ENCODE measurements around the gene PACSIN2.
"Not testable (repeated sequence)": the region's sequence is repeated elsewhere in the genome, so short reads cannot be mapped to it uniquely, and the experiment has no call there.

PACSIN2 gene

GRCh38 chr22:42927966-42928365 lies 87.0 kb downstream of the PACSIN2 start:
- DNase-seq (ENCODE audit: low read depth in 2 of 2), result no peak

DNA sequence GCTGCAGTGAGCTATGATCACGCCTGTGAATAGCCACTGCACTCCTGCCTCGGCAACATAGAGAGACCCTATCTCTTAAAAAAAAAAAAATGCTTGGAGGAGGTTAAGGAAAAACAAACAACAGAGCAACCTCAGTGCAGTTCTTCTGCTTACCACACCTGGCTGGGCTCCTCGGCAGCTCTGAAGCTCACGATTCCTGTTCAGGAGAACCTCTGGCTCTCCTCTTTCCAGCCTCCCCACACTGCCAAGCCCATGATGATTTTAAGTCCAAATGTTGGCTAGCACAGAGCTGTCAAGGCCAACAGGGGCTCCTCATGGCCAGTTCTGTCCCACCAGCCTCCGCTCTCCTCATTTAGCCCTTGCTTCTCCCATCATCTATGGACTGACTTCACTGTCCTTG lies 88.2 kb downstream of the PACSIN2 start:
- no peak for DNase-seq (ENCODE audit: low read depth in 2 of 2)

- DNase-seq (ENCODE audit: low read depth in 2 of 2), result no peak
Measured at GRCh38 chr22:42926104-42926503, 88.8 kb downstream of the PACSIN2 start.

GRCh38 chr22:42925598-42925997 lies 89.4 kb downstream of the PACSIN2 start:
- no peak for DNase-seq (ENCODE audit: low read depth in 2 of 2)

GRCh38 chr22:42925031-42925430 lies 89.9 kb downstream of the PACSIN2 start:
- not testable (repeated sequence) for DNase-seq (ENCODE audit: low read depth in 2 of 2)

- DNase-seq (ENCODE audit: low read depth in 2 of 2), result no peak
Measured at GRCh38 chr22:42924436-42924835, 90.5 kb downstream of the PACSIN2 start.

DNA sequence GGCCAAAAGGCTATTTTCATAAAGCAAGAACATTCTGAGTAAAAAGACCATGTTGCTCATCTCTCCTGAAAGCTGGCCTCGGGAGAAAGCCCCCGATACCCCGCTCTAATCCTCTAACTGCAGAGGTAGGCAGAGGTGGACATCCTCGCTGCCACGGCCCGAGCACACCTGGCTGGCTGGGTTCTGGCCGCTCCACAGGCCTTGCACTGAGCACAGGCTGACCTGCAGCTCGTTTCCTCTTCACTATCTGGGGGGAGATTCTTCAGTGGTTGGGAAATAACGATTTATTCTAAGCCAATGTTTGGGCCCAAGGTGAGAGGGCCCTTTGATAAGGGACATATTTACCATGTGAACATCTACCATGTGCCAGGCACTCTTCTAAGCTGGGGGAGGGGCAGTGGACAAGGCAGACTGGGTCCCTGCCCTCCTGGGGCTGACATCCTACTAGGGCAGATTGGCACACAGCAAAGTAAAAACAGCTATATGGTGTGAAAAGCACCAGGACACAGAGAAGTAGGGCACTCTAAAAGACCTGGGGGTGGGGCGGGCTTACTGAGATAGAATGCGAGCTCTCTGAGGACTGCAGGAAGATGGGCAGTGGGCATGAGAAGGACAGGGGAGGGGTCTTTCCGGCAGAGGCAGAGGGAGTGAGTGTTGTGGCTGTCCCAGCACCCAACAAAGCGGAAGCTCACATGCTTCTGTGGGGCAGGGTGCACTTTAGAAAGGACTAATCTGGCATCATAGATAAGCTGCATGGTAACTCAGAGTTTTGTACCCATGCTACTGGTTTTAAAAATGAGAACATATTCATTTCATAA lies 92.4 kb downstream of the PACSIN2 start:
- no peak for DNase-seq (ENCODE audit: low read depth in 2 of 2)

- no peak for DNase-seq (ENCODE audit: low read depth in 2 of 2)
Measured at GRCh38 chr22:42920101-42920820, 94.7 kb downstream of the PACSIN2 start.

- no peak for DNase-seq (ENCODE audit: low read depth in 2 of 2)
Measured at GRCh38 chr22:42919199-42919598, 95.8 kb downstream of the PACSIN2 start.

GRCh38 chr22:42918500-42918899 lies 96.4 kb downstream of the PACSIN2 start:
- no peak for DNase-seq (ENCODE audit: low read depth in 2 of 2)

DNA sequence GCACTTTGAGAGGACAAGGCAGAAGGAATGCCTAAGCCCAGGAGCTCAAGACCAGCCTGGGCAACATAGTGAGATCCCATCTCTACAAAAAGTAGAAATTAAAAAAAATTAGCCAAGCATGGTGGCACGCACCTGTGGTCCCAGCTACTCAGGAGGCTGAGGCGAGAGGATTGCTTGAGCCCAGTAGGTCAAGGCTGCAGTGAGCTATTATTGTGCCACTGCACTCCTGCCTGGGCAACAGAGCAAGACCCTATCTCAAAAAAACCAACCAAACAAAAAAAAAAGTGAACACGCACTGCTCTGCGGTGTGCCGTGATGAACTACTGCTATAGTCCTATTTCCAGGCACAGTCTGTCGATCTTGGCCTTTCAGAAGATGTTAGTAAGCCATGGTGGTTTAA lies 97.6 kb downstream of the PACSIN2 start:
- DNase-seq (ENCODE audit: low read depth in 2 of 2), result not testable (repeated sequence)

DNA sequence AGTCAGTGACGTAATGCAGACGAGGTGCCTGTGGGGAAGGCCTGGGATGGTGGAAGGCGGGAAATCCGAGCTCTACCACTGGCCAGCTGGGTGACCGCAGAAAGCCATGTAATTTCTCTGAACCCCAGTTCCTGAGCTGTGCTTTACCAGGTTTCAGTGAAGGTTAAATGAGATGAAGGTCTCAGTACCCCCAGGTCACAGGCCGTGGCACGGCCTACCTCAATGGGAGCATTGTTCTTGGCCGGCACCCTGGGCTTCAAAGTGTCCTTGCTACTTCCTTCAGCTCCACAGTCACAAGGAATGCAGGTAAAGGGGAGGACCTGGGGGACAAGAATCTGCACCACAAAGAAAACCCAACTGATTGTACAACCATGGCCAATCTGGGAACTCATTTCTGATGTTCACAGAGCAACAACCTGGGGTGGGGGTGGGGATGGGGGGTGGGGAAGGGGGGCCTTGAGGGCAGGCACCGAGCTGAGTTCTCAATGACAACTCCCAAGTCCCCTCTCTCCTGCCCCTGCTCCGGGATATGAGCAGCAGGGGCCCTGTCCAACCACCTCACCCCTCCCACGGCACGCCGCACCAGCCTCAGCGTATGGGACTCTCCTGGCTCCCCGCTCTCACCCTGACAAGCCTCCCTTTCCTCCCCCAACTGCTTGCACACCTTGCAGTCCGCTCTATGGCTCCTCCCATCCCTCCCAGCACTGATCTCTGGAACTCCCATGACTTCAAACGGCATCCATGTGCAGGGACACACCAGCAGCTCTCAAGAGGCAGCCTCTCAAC lies 98.8 kb downstream of the PACSIN2 start:
- no peak for DNase-seq (ENCODE audit: low read depth in 2 of 2)

DNA sequence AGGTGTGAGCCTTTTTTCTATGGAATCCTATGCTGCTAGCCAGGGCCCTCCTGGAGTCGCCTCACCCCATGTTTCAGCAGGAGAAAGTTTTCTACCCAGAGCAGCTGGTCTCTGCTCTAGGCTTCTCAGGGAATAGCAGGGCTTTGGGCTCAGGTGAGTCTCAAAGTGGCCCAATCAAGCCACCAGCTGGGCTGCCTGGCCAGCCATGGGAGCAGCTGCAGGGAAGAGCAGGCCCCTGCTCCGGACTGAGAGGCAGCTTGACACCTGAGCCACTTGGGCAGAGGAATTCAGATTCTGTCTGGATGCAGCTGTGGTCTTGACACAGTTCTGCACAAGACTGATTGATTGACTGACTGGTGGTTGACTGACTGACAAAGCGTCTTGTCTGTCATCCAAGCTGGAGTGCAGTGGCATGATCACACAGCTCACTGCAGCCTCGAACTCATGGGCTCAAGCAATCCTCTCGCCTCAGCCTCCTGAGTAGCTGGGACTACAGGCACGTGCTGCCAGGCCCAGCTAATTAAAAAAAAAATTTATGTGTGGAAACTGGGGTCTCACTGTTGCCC lies 100.4 kb downstream of the PACSIN2 start:
- DNase-seq (ENCODE audit: low read depth in 2 of 2), result no peak

DNA sequence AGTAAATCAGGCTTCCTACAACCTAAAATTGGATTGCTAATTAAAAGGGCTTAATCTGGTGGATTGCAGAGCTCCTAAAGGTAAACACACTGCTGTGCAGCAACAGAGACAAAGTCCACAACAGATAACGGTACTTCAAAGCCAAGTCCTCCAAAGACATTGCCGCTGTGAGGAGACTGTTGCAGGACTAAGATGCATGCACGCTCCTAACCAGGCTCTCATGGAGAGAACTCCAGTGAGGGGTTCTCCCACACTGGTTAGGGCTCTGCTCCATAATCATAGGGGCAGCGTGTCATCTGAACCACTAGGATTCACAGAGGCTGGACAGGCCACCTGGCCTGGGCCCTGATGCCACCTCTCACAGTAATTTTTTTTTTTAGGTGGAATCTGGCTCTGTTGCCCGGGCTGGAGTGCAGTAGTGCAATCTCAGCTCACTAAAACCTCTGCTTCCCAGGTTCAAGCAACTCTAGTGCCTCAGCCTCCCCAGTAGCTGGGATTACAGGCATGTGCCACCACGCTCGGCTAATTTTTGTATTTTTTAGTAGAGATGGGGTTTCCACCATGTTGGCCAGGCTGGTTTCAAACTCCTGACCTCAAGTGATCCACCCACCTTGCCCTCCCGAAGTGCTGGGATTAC lies 101.0 kb downstream of the PACSIN2 start:
- DNase-seq (ENCODE audit: low read depth in 2 of 2), result no peak

DNA sequence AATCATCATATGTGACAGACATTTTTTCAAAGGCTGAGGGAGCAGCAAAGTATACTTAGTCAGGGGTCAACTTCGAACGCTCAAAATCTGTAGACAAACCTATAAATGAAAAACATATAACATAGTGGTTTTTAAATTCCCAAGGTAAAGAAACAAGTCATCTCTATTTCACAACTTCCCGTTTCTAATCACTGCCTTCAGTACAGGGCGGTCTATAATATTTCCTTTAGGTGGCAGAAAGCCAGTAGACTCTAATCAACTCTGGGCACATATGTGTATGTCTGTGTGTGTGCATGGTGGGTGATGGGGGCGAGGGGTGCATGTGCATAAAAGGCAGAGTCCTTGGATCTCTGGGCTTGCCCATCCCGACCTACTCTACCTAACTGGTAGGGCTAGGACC lies 102.9 kb downstream of the PACSIN2 start:
- DNase-seq (ENCODE audit: low read depth in 2 of 2), result no peak

GRCh38 chr22:42910221-42910942 lies 104.6 kb downstream of the PACSIN2 start:
- DNase-seq (ENCODE audit: low read depth in 2 of 2), result no peak

GRCh38 chr22:42909363-42910058 lies 105.4 kb downstream of the PACSIN2 start:
- no peak for DNase-seq (ENCODE audit: low read depth in 2 of 2)

DNA sequence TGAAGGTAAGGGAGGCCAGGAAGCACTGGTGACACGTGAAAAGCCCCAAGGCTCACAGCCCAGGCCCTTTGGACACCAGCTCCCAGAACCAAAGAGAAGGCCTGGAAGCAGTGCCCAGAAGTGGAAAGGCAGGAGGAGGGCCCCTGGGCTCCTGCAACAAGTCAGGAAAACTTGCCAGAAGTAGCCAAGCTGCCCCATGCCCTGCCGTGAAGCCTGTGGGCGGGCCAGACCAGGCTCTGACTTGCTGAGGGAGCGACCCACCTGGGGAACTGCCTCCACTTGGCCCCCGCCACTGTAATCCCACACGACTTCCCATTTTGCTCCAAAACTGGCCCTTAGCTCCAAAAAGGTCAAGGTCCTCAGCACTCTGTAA lies 106.6 kb downstream of the PACSIN2 start:
- no peak for DNase-seq (ENCODE audit: low read depth in 2 of 2)

DNA sequence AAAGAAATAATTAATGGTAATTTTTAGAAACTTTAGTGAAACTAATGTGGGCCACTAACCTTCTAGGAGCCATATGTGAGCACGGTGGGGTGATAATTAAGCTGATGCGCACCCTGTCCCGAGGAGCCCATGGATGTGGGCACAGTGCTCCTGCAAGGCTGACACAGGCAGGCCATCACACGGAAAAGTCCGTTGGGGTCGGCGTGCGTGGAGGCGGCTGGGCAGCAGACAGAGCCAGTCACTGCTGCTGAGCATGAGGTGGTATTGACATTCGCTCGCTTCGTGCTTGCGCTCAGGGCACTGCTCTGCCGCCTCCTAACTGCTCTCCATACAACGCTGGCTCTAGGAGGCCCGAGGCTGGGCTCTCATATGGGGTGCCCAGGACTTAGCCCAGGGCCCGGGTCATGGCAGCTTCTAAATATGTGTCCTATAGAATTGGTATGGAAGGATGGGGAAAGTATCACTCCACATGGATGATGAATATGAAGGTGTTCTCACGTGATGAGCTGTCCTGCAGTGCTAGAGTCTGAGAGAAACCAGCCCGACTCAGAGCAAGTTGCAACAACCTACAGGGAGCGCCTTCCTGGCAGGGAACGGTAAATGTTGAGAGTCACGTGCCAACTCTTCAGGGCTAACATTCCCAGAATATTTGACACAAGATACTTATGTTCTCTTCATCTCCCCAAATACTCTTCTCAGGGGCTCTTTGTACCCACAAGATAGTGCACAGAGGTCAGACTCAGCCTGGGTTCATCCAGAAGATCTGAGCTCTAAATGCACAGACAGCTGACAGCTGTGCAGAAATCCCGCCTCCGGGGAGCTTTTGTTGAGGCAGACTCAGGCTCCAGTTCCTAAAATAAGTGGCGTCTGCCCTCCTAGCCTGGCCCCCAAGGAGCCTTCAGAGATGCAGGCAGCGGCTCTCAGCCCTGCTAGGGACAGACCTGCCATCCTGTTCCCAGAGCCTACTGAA lies 107.3 kb downstream of the PACSIN2 start:
- no peak for DNase-seq (ENCODE audit: low read depth in 2 of 2)

All from stimulated activated CD4-positive, alpha-beta T cell treated with anti-CD3 and anti-CD28 coated beads, Interleukin-1b, Interleukin-23, amount 100 ng/mL, for 1 hour (primary cell).